GM23338 (cell line): ENCODE measurements around the gene PPP1R16B. TPM values are rescaled to one million over a fixed set of nuclear protein-coding genes. Genes with fewer than 3 reads are reported as not detected.

Source experiments
- ATAC-seq: fragments of 200-7000 bp; cut with Tn5 transposase; 3 replicates; pipeline ENCODE4 v1.9.1; 2020
- DNase-seq: peaks from one replicate; pipeline ENCODE4 v3.0.0-alpha.2; 2015; ENCODE audit warnings: low spot score
- H2AFZ ChIP-seq: fragments of 200-600 bp; sonication (generic); 2 replicates; pipeline ENCODE4 v1.8.0; 2016; ENCODE audit warnings: antibody characterized with exemption, mild to moderate bottlenecking, moderate library complexity
- H3F3A ChIP-seq: fragments of 200-600 bp; sonication (generic); replicated peaks from 2 replicates; pipeline ENCODE4 v1.8.0; 2017; ENCODE audit warnings: antibody characterized with exemption, mixed run types, low read depth
- H3K27ac ChIP-seq: fragments of 200-600 bp; sonication (generic); 2 replicates; pipeline ENCODE4 v1.6.1; 2016; ENCODE audit warnings: low read depth
- H3K27me3 ChIP-seq: fragments of 200-600 bp; sonication (generic); 2 replicates; pipeline ENCODE4 v1.8.0; 2016; ENCODE audit warnings: mild to moderate bottlenecking, mixed run types, moderate library complexity; ENCODE audit not compliant: insufficient read depth
- H3K36me3 ChIP-seq: fragments of 200-600 bp; sonication (generic); 2 replicates; pipeline ENCODE4 v1.8.0; 2016; ENCODE audit warnings: mild to moderate bottlenecking; ENCODE audit not compliant: insufficient read depth
- H3K4me1 ChIP-seq: fragments of 200-600 bp; sonication (generic); 2 replicates; pipeline ENCODE4 v1.8.0; 2016; ENCODE audit warnings: mild to moderate bottlenecking, moderate library complexity; ENCODE audit not compliant: insufficient read depth
- H3K4me2 ChIP-seq: fragments of 200-600 bp; sonication (generic); 2 replicates; pipeline ENCODE4 v1.7.1; 2017; ENCODE audit warnings: mixed run types
- H3K4me3 ChIP-seq: fragments of 200-600 bp; sonication (generic); 2 replicates; pipeline ENCODE4 v1.6.1; 2016; ENCODE audit warnings: mixed run types
- H3K79me2 ChIP-seq: fragments of 200-600 bp; sonication (generic); replicated peaks from 2 replicates; pipeline ENCODE4 v1.8.0; 2017; ENCODE audit warnings: mild to moderate bottlenecking; ENCODE audit not compliant: insufficient read depth
- H3K9me2 ChIP-seq: fragments of 200-600 bp; sonication (generic); 2 replicates; pipeline ENCODE4 v1.8.0; 2017; ENCODE audit not compliant: insufficient read depth
- H4K20me1 ChIP-seq: fragments of 200-600 bp; sonication (generic); replicated peaks from 2 replicates; pipeline ENCODE4 v1.8.0; 2017; ENCODE audit warnings: mild to moderate bottlenecking; ENCODE audit not compliant: insufficient read depth
- H3K27ac Mint-ChIP-seq: 2 replicates; pipeline ENCODE4 v1.8.0; 2020; ENCODE audit warnings: inconsistent platforms, mild to moderate bottlenecking, moderate library complexity, mixed read lengths
- H3K27me3 Mint-ChIP-seq: 3 replicates; pipeline ENCODE4 v1.8.0; 2022; ENCODE audit warnings: low read depth, mild to moderate bottlenecking, moderate library complexity, mixed read lengths, inconsistent platforms; ENCODE audit not compliant: insufficient read depth, poor library complexity
- H3K36me3 Mint-ChIP-seq: 3 replicates; pipeline ENCODE4 v1.8.0; 2021; ENCODE audit warnings: low read depth, mild to moderate bottlenecking, inconsistent platforms, moderate library complexity, mixed read lengths
- H3K4me1 Mint-ChIP-seq: 3 replicates; pipeline ENCODE4 v1.8.0; 2020; ENCODE audit warnings: mild to moderate bottlenecking, inconsistent platforms, mixed read lengths
- H3K4me3 Mint-ChIP-seq: 3 replicates; pipeline ENCODE4 v1.8.0; 2021; ENCODE audit warnings: moderate library complexity, mild to moderate bottlenecking, inconsistent platforms, mixed read lengths
- H3K9me3 Mint-ChIP-seq: 3 replicates; pipeline ENCODE4 v1.8.0; 2020; ENCODE audit warnings: moderate library complexity, mild to moderate bottlenecking, inconsistent platforms, mixed read lengths
- CREB1 ChIP-seq: fragments of 250-450 bp; sonication (Bioruptor Pico); IDR thresholded peaks from 2 replicates; pipeline ENCODE4 v1.5.0; 2020; ENCODE audit warnings: low read depth, mild to moderate bottlenecking, moderate library complexity
- ETS1 ChIP-seq: IDR thresholded peaks from 2 replicates; pipeline ENCODE4 v1.6.1; 2016; ENCODE audit warnings: antibody characterized with exemption
- EZH2 ChIP-seq: fragments of 200-600 bp; sonication (generic); IDR thresholded peaks from one replicate; pipeline ENCODE4 v1.8.0; 2017; ENCODE audit warnings: antibody characterized with exemption, mild to moderate bottlenecking, low read depth; ENCODE audit not compliant: unreplicated experiment
- EZH2phosphoT487 ChIP-seq: fragments of 200-600 bp; sonication (generic); IDR thresholded peaks from one replicate; pipeline ENCODE4 v1.8.1; 2018; ENCODE audit warnings: antibody characterized with exemption; ENCODE audit not compliant: unreplicated experiment
- JUNB ChIP-seq: IDR thresholded peaks from one replicate; pipeline ENCODE4 v1.6.1; 2016; ENCODE audit warnings: antibody characterized with exemption; ENCODE audit not compliant: unreplicated experiment
- NANOG ChIP-seq: IDR thresholded peaks from 2 replicates; pipeline ENCODE4 v1.6.1; 2016; ENCODE audit warnings: antibody characterized with exemption, borderline replicate concordance
- POLR2AphosphoS5 ChIP-seq: IDR thresholded peaks from 2 replicates; pipeline ENCODE4 v1.6.1; 2016; ENCODE audit warnings: antibody characterized with exemption, low read depth
- REST ChIP-seq: IDR thresholded peaks from one replicate; pipeline ENCODE4 v1.6.1; 2018; ENCODE audit warnings: antibody characterized with exemption; ENCODE audit not compliant: unreplicated experiment
- STAT1 ChIP-seq: IDR thresholded peaks from one replicate; pipeline ENCODE4 v1.6.1; 2016; ENCODE audit warnings: antibody characterized with exemption; ENCODE audit not compliant: unreplicated experiment
- ZNF114 ChIP-seq: fragments of 250-450 bp; sonication (Bioruptor Pico); IDR thresholded peaks from 2 replicates; pipeline ENCODE4 v1.5.0; 2020; ENCODE audit warnings: mild to moderate bottlenecking, moderate library complexity
- ZNF331 ChIP-seq: fragments of 250-450 bp; sonication (Bioruptor Pico); IDR thresholded peaks from 2 replicates; pipeline ENCODE4 v1.5.0; 2020; ENCODE audit warnings: low read depth, mild to moderate bottlenecking, moderate library complexity
- polyA plus RNA-seq: library from polyadenylated mRNA; unstranded; fragments of >200 nt; fragmentation: Nextera tagmentation; extraction: Ambion mirVana; gene quantifications from 2 replicates; pipeline ENCODE4 v1.2.1, GENCODE V29; 2016
- total RNA-seq: library from RNA; depleted of rRNA; stranded (reverse); fragments of >200 nt; shearing (Covaris generic); gene quantifications from 2 replicates; pipeline ENCODE4 v1.2.3, GENCODE V29; 2014
- TF ChIP-seq, protein P1 (sequence below): fragments of 250-450 bp; sonication (Bioruptor Pico); IDR thresholded peaks from 2 replicates; pipeline ENCODE4 v1.5.0; 2020; ENCODE audit warnings: mild to moderate bottlenecking, moderate library complexity
- TF ChIP-seq, protein P2 (sequence below), 2 experiments: fragments of 200-600 bp in 1 of 2; sonication (generic) in 1 of 2; conservative IDR thresholded peaks; 2 replicates each; pipeline versions ENCODE4 v1.5.1 to v1.6.1; 2016 to 2017; ENCODE audit warnings: antibody characterized with exemption in 2 of 2, low read depth in 2 of 2, mild to moderate bottlenecking in 2 of 2, moderate library complexity in 1 of 2

Gene PPP1R16B
- total and polyA plus RNA-seq, 2 experiments from 2014 or later, result 1.6 to 11.5 TPM

DNA sequence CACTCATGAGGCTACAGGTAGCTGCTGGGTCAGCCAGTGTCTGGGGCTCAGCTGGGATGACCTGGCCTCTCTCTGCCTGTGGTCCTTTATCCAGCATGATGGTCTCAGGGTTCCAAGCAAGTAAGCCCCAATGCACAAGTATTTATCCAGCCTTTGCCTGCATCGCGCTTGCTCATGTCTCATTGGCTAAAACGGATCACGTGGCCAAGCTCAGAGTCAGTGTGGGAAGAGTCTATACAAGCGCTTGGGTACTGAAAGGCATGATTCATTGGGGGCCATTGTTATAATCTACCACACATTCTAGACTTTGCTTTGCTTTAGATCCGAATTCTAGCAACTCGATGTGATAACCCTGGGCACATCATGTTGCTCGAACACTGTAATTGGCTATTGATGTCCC, 48.3 kb downstream of the PPP1R16B start:
- Mint-ChIP-seq H3K4me3 (no peak overlapping the region), H3K4me1 (no peaks in the 10 kb centered on the region), H3K9me3 (no peaks in the 10 kb centered on the region), H3K36me3 (no peaks in the 10 kb centered on the region), H3K27me3 (peaks cover 4% of the 10 kb centered on the region), H3K27ac (no peak overlapping the region)
- Histone ChIP-seq H3K4me3 (no peak overlapping the region), H3K4me2 (no peak overlapping the region), H3K27me3 (no peaks in the 10 kb centered on the region), H3K9me2 (0 out of 2 replicates have a peak, but pooled peaks cover 6% of the 10 kb centered on the region), H4K20me1 (no peaks in the 10 kb centered on the region), H3K27ac (no peak overlapping the region), H3K79me2 (no peaks in the 10 kb centered on the region), H3K36me3 (no peaks in the 10 kb centered on the region), H3F3A (no peaks in the 10 kb centered on the region), H3K4me1 (no peaks in the 10 kb centered on the region), H2AFZ (no peak overlapping the region)
- DNase-seq (no peak), ATAC-seq (no peak)
- TF ChIP-seq NANOG, result no peak
- no peak for TF ChIP-seq EZH2phosphoT487
- no peak for TF ChIP-seq JUNB
- no peak for TF ChIP-seq POLR2AphosphoS5
- no peak for TF ChIP-seq ETS1
- TF ChIP-seq ZNF114 (CRISPR knock-in tag), result no peak
- TF ChIP-seq STAT1, result no peak
- TF ChIP-seq ZNF331 (CRISPR knock-in tag), result no peak
- no peak for TF ChIP-seq REST
- TF ChIP-seq EZH2, result no peak
- TF ChIP-seq, protein P1, sequence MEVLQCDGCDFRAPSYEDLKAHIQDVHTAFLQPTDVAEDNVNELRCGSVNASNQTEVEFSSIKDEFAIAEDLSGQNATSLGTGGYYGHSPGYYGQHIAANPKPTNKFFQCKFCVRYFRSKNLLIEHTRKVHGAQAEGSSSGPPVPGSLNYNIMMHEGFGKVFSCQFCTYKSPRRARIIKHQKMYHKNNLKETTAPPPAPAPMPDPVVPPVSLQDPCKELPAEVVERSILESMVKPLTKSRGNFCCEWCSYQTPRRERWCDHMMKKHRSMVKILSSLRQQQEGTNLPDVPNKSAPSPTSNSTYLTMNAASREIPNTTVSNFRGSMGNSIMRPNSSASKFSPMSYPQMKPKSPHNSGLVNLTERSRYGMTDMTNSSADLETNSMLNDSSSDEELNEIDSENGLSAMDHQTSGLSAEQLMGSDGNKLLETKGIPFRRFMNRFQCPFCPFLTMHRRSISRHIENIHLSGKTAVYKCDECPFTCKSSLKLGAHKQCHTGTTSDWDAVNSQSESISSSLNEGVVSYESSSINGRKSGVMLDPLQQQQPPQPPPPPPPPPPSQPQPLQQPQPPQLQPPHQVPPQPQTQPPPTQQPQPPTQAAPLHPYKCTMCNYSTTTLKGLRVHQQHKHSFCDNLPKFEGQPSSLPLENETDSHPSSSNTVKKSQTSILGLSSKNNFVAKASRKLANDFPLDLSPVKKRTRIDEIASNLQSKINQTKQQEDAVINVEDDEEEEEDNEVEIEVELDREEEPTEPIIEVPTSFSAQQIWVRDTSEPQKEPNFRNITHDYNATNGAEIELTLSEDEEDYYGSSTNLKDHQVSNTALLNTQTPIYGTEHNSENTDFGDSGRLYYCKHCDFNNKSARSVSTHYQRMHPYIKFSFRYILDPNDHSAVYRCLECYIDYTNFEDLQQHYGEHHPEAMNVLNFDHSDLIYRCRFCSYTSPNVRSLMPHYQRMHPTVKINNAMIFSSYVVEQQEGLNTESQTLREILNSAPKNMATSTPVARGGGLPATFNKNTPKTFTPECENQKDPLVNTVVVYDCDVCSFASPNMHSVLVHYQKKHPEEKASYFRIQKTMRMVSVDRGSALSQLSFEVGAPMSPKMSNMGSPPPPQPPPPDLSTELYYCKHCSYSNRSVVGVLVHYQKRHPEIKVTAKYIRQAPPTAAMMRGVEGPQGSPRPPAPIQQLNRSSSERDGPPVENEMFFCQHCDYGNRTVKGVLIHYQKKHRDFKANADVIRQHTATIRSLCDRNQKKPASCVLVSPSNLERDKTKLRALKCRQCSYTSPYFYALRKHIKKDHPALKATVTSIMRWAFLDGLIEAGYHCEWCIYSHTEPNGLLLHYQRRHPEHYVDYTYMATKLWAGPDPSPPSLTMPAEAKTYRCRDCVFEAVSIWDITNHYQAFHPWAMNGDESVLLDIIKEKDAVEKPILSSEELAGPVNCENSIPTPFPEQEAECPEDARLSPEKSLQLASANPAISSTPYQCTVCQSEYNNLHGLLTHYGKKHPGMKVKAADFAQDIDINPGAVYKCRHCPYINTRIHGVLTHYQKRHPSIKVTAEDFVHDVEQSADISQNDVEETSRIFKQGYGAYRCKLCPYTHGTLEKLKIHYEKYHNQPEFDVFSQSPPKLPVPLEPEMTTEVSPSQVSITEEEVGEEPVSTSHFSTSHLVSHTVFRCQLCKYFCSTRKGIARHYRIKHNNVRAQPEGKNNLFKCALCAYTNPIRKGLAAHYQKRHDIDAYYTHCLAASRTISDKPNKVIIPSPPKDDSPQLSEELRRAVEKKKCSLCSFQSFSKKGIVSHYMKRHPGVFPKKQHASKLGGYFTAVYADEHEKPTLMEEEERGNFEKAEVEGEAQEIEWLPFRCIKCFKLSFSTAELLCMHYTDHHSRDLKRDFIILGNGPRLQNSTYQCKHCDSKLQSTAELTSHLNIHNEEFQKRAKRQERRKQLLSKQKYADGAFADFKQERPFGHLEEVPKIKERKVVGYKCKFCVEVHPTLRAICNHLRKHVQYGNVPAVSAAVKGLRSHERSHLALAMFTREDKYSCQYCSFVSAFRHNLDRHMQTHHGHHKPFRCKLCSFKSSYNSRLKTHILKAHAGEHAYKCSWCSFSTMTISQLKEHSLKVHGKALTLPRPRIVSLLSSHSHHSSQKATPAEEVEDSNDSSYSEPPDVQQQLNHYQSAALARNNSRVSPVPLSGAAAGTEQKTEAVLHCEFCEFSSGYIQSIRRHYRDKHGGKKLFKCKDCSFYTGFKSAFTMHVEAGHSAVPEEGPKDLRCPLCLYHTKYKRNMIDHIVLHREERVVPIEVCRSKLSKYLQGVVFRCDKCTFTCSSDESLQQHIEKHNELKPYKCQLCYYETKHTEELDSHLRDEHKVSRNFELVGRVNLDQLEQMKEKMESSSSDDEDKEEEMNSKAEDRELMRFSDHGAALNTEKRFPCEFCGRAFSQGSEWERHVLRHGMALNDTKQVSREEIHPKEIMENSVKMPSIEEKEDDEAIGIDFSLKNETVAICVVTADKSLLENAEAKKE (CRISPR knock-in tag), result no peak
- TF ChIP-seq CREB1, result no peak
- TF ChIP-seq, protein P2, sequence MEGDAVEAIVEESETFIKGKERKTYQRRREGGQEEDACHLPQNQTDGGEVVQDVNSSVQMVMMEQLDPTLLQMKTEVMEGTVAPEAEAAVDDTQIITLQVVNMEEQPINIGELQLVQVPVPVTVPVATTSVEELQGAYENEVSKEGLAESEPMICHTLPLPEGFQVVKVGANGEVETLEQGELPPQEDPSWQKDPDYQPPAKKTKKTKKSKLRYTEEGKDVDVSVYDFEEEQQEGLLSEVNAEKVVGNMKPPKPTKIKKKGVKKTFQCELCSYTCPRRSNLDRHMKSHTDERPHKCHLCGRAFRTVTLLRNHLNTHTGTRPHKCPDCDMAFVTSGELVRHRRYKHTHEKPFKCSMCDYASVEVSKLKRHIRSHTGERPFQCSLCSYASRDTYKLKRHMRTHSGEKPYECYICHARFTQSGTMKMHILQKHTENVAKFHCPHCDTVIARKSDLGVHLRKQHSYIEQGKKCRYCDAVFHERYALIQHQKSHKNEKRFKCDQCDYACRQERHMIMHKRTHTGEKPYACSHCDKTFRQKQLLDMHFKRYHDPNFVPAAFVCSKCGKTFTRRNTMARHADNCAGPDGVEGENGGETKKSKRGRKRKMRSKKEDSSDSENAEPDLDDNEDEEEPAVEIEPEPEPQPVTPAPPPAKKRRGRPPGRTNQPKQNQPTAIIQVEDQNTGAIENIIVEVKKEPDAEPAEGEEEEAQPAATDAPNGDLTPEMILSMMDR (conservative IDR thresholded peaks at IDR 0.05; ENCODE audit: low read depth in 2 of 2), result no peak
